ENCODE data around the gene RASSF5. TPM values are rescaled to one million over a fixed set of nuclear protein-coding genes. Genes with fewer than 3 reads are reported as not detected.

RASSF5 gene
- total and polyA plus RNA-seq, 9 of the 15 experiments (the other 6 are each of a cell fraction or from before 2014, with no cell fraction given), result 6.1 to 41.0 (median 25.2) TPM

GRCh38 chr1:206556750-206557635, 49.7 kb downstream of the RASSF5 start (continued):
- no peak for TF ChIP-seq HOMEZ (CRISPR knock-in tag; IDR thresholded peaks at IDR 0.05)
- no peak for TF ChIP-seq ZNF551 (CRISPR knock-in tag; IDR thresholded peaks at IDR 0.05)
- peak; percentile 87; the same call in 1 of the 2 replicates for TF ChIP-seq CBFB (CRISPR knock-in tag; IDR thresholded peaks at IDR 0.05)
- peak; percentile 92; the same call in 1 of the 2 replicates for TF ChIP-seq RNF2 (IDR thresholded peaks at IDR 0.05)
- peak; percentile 99 for TF ChIP-seq UBTF (IDR thresholded peaks at IDR 0.05; ENCODE audit: borderline replicate concordance in 1 of 2, low read depth in 2 of 2, low read length in 2 of 2)
- TF ChIP-seq FOXM1 (IDR thresholded peaks at IDR 0.05; ENCODE audit: low read depth), result no peak
- TF ChIP-seq FOXM1 (CRISPR knock-in tag; IDR thresholded peaks at IDR 0.05; ENCODE audit: low read depth), result 0 out of 2 replicates have a peak, but pooled peaks have one; percentile 37
- TF ChIP-seq ELF2 (CRISPR knock-in tag; IDR thresholded peaks at IDR 0.05), result peak; percentile 65; the same call in 1 of the 2 replicates
- TF ChIP-seq STAT6 (CRISPR knock-in tag; IDR thresholded peaks at IDR 0.05), result no peak
- TF ChIP-seq TCF15 (CRISPR knock-in tag; IDR thresholded peaks at IDR 0.05), result no peak
- peak; percentile 87 to 88 for TF ChIP-seq MAZ (CRISPR knock-in tag; conservative IDR thresholded peaks at IDR 0.05 in 1 of 2, IDR thresholded peaks at IDR 0.05 in 1 of 2)
- peak; percentile 88 for TF ChIP-seq RB1 (IDR thresholded peaks at IDR 0.05; ENCODE audit: low read depth)
- TF ChIP-seq TEAD1 (CRISPR knock-in tag; IDR thresholded peaks at IDR 0.05), result peak; percentile 8 to 49; a peak in 2 of 4 replicates
- TF ChIP-seq SIN3A (IDR thresholded peaks at IDR 0.05; ENCODE audit: borderline replicate concordance in 2 of 2, control insufficient read depth in 1 of 2, low read depth in 2 of 2, low read length in 2 of 2), result peak in 1 of 2 experiments; percentile 81; a peak in 2 of 4 replicates
- TF ChIP-seq KLF16 (IDR thresholded peaks at IDR 0.05), result peak; percentile 35; the same call in 1 of the 2 replicates
- TF ChIP-seq HES1 (IDR thresholded peaks at IDR 0.05; ENCODE audit: low read depth), result peak; percentile 23; the same call in 1 of the 2 replicates

Data from K562 (cell line).